ENCODE measurements around the gene PDE10A.

Gene PDE10A

DNA sequence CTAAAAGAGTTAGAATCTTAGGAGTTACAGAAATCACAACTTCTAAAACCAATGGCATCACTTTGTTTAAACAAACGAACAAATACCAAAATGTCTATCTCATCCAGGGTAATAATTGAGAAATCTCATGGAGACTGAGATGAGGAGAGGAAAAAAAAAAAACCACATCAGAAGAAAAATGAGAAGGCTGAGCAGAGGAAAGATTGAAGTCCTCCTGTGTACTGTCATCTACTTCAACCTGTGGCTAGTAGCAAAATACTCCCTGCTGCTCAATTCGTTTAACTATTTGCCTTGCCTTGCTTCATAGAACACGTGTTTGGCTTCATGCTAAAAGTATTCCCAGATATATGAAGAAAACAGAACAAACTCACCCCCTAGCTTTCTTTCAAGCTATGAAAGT lies 143.7 kb downstream of the PDE10A start:
- H3K27me3 ChIP-seq (replicated peaks; ENCODE audit: control insufficient read depth, insufficient read depth, low read length): no peaks in the 10 kb centered on the region
- DNase-seq (ENCODE audit: extremely low read depth, insufficient read length): no peak
- no peak overlapping the region for H3K4me3 ChIP-seq (replicated peaks; ENCODE audit: low read depth, low read length)
- no peaks in the 10 kb centered on the region for H3K36me3 ChIP-seq (ENCODE audit: control insufficient read depth, insufficient read depth, low read length)
- TF ChIP-seq, protein P1, sequence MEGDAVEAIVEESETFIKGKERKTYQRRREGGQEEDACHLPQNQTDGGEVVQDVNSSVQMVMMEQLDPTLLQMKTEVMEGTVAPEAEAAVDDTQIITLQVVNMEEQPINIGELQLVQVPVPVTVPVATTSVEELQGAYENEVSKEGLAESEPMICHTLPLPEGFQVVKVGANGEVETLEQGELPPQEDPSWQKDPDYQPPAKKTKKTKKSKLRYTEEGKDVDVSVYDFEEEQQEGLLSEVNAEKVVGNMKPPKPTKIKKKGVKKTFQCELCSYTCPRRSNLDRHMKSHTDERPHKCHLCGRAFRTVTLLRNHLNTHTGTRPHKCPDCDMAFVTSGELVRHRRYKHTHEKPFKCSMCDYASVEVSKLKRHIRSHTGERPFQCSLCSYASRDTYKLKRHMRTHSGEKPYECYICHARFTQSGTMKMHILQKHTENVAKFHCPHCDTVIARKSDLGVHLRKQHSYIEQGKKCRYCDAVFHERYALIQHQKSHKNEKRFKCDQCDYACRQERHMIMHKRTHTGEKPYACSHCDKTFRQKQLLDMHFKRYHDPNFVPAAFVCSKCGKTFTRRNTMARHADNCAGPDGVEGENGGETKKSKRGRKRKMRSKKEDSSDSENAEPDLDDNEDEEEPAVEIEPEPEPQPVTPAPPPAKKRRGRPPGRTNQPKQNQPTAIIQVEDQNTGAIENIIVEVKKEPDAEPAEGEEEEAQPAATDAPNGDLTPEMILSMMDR (IDR thresholded peaks at IDR 0.05; ENCODE audit: insufficient read depth, low read length, poor library complexity, severe bottlenecking): no peak

GRCh38 chr6:165515963-165516624 lies 146.9 kb downstream of the PDE10A start:
- TF ChIP-seq, protein P1 (IDR thresholded peaks at IDR 0.05; ENCODE audit: insufficient read depth, low read length, poor library complexity, severe bottlenecking): no peak
- Histone ChIP-seq H3K27me3 (replicated peaks; ENCODE audit: control insufficient read depth, insufficient read depth, low read length) (no peaks in the 10 kb centered on the region), H3K36me3 (ENCODE audit: control insufficient read depth, insufficient read depth, low read length) (no peaks in the 10 kb centered on the region), H3K4me3 (replicated peaks; ENCODE audit: low read depth, low read length) (no peak overlapping the region)
- DNase-seq (ENCODE audit: extremely low read depth, insufficient read length): no peak

DNA sequence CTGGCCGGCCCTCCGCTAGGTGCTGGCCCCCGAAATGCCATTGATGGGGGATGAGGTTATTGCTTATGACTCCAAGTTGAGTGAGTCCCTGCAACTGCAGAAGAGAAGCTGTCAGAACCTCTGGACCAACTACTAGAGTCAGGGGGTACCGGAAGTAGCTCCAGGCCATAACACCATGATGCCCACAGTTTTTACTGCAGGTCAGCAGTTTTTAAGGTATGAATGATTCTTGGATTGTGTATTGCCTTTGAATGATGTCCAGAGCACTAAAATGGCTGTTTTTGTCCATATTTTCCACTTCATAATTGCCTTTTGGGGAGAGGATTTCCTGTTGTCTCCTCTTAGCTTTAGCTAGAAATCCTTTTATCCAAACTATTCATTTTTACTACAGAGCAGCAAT lies 148.4 kb downstream of the PDE10A start:
- Histone ChIP-seq H3K36me3 (ENCODE audit: control insufficient read depth, insufficient read depth, low read length) (no peaks in the 10 kb centered on the region), H3K4me3 (replicated peaks; ENCODE audit: low read depth, low read length) (no peak overlapping the region), H3K27me3 (replicated peaks; ENCODE audit: control insufficient read depth, insufficient read depth, low read length) (no peaks in the 10 kb centered on the region)
- TF ChIP-seq, protein P1 (IDR thresholded peaks at IDR 0.05; ENCODE audit: insufficient read depth, low read length, poor library complexity, severe bottlenecking): no peak
- DNase-seq (ENCODE audit: extremely low read depth, insufficient read length): no peak

DNA sequence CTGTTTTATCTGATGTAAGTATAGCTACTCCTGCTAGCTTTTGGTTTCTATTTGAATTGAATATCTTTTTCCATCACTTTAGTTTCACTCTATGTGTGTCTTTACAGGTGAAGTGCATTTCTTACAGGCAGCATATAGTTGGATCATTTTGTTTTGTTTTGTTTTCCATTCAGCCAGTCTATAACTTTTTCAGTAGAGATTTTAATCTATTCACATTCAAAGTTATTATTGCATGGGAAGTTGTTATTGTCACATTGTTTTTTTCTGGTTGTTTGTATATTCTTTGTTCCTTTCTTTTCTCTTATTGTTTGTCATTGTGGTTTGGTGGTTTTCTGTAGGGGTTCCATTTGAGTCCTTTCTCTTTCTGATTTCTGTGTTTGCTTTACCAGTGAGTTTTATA lies 151.2 kb downstream of the PDE10A start:
- peak; percentile 9 for DNase-seq (ENCODE audit: extremely low read depth, insufficient read length)
- TF ChIP-seq, protein P1 (IDR thresholded peaks at IDR 0.05; ENCODE audit: insufficient read depth, low read length, poor library complexity, severe bottlenecking): no peak
- Histone ChIP-seq H3K4me3 (replicated peaks; ENCODE audit: low read depth, low read length) (no peak overlapping the region), H3K36me3 (ENCODE audit: control insufficient read depth, insufficient read depth, low read length) (no peaks in the 10 kb centered on the region), H3K27me3 (replicated peaks; ENCODE audit: control insufficient read depth, insufficient read depth, low read length) (no peaks in the 10 kb centered on the region)

DNA sequence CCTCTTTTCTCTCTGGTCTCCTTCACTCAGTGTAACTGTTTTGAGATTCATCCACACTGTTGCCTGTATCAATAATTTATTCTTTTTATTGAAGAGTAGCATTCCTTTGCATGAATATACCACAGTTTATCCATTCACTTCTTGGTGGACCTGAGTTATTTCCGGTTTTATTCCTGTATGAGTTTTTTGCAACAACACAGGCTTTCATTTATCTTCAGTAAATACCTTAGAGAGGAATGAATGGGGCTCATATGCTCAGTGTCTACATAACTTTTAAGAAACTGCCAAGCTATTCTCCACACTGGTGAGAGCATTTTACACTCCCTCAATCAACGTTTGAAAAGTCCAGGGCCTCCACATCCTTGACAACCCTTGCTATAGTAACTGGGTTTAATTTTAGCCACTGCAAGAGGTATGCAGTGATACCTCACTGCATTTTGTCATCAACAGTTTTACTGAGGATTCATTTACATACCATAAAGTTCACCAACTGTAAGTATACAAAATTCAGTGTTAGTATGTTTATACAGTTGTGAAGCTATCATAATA lies 154.6 kb downstream of the PDE10A start:
- Histone ChIP-seq H3K4me3 (replicated peaks; ENCODE audit: low read depth, low read length) (no peak overlapping the region), H3K27me3 (replicated peaks; ENCODE audit: control insufficient read depth, insufficient read depth, low read length) (no peaks in the 10 kb centered on the region), H3K36me3 (ENCODE audit: control insufficient read depth, insufficient read depth, low read length) (no peaks in the 10 kb centered on the region)
- TF ChIP-seq, protein P1 (IDR thresholded peaks at IDR 0.05; ENCODE audit: insufficient read depth, low read length, poor library complexity, severe bottlenecking): no peak
- DNase-seq (ENCODE audit: extremely low read depth, insufficient read length): no peak
